ENCODE data around the gene SPACDR. TPM values are rescaled to one million over a fixed set of nuclear protein-coding genes. Genes with fewer than 3 reads are reported as not detected.

Gene SPACDR
- total and polyA plus RNA-seq, 9 of the 15 experiments (the other 6 are each of a cell fraction or from before 2014, with no cell fraction given): 0.07 to 0.55 (median 0.14) TPM; not detected in 1

DNA sequence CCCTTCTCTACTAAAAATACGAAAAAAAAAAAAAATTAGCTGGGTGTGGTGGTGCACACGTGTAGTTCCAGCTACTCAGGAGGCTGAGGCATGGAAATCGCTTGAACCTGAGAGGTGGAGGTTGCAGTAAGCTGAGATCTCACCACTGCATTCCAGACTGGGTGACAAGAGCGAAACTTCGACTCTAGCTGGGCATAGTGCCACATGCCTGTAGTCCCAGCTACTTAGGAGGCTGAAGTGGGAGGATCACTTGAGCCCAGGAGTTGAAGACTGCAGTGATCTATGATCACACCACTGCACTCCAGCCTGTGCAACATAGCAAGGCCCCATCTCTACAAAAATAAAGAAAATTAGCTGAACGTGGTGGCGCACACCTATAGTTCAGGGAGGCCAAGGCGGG lies 1.2 kb upstream of the SPACDR start:
- Histone ChIP-seq H2AFZ (ENCODE audit: low read depth, low read length) (no peak overlapping the region), H3K36me3 (ENCODE audit: control insufficient read depth, insufficient read depth, low read length) (peaks cover 30% of the 10 kb centered on the region; the same call in 2 of the 3 replicates), H3K4me2 (ENCODE audit: insufficient read depth, low read length) (no peak overlapping the region), H4K20me1 (replicated peaks; ENCODE audit: control insufficient read depth, insufficient read depth, low read length) (peaks cover 8% of the 10 kb centered on the region; the same call in 1 of the 2 replicates), H3K9ac (ENCODE audit: insufficient read depth in 1 of 2, low read depth in 2 of 2, low read length in 2 of 2) (peak overlapping the region in 1 of 2 experiments; percentile 1; a peak in 1 of 4 replicates), H3K27me3 (ENCODE audit: control insufficient read depth in 2 of 2, insufficient read depth in 2 of 2, low read length in 2 of 2) (no peaks in the 10 kb centered on the region), H3K4me1 (replicated peaks in 1 of 2; ENCODE audit: control insufficient read depth in 2 of 2, insufficient read depth in 2 of 2, low read length in 2 of 2) (peaks cover 0 to 26% of the 10 kb centered on the region in 2 experiments; a peak in 4 of 5 replicates), H3K27ac (ENCODE audit: extremely low read depth, low read depth, low read length) (no peak overlapping the region), H3K4me3 (no peak overlapping the region), H3K9me1 (ENCODE audit: control insufficient read depth, insufficient read depth, low read length) (no peaks in the 10 kb centered on the region), H3K79me2 (ENCODE audit: control insufficient read depth, insufficient read depth, low read length) (peaks cover 3% of the 10 kb centered on the region; the same call in 1 of the 3 replicates), H3K9me3 (replicated peaks; ENCODE audit: control insufficient read depth, insufficient read depth, low read depth, low read length) (no peaks in the 10 kb centered on the region)
- in situ Hi-C loops (cut with MboI): loop anchor here (25.0 kb wide), 1 partner anchor 97 kb away; the partner anchor contains the start of gene SAP25
- ChIA-PET CTCF (ENCODE audit: low intra/inter-chr PET ratio) (interaction anchor here (1.0 to 3.4 kb wide), 2 partner anchors 14 to 94 kb away, joined by 3 to 10 read pairs; no protein-coding TSS in a partner anchor), POLR2A (interaction anchor here (0.7 to 1.1 kb wide), 4 partner anchors 10 to 121 kb away, joined by 3 read pairs; partner anchors contain the start of genes FBXO24 and LRCH4)
- peak; percentile 32 for FAIRE-seq
- ATAC-seq: no peak
- BruUV-seq (replicated peaks): no TSS peak
- intact Hi-C loops (cut with micrococcal nuclease): loop anchor here (5.0 kb wide), 1 partner anchor 387 kb away; the partner anchor contains the start of gene SLC12A9
- TF ChIP-seq RUNX1 (IDR thresholded peaks at IDR 0.05; ENCODE audit: low read depth): no peak
- TF ChIP-seq, protein P1, sequence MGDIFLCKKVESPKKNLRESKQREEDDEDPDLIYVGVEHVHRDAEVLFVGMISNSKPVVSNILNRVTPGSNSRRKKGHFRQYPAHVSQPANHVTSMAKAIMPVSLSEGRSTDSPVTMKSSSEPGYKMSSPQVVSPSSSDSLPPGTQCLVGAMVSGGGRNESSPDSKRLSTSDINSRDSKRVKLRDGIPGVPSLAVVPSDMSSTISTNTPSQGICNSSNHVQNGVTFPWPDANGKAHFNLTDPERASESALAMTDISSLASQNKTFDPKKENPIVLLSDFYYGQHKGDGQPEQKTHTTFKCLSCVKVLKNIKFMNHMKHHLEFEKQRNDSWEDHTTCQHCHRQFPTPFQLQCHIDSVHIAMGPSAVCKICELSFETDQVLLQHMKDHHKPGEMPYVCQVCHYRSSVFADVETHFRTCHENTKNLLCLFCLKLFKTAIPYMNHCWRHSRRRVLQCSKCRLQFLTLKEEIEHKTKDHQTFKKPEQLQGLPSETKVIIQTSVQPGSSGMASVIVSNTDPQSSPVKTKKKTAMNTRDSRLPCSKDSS (IDR thresholded peaks at IDR 0.05; ENCODE audit: low read depth, partially characterized antibody): no peak
- TF ChIP-seq, protein P2, sequence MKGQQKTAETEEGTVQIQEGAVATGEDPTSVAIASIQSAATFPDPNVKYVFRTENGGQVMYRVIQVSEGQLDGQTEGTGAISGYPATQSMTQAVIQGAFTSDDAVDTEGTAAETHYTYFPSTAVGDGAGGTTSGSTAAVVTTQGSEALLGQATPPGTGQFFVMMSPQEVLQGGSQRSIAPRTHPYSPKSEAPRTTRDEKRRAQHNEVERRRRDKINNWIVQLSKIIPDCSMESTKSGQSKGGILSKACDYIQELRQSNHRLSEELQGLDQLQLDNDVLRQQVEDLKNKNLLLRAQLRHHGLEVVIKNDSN (CRISPR knock-in tag; IDR thresholded peaks at IDR 0.05): 0 out of 2 replicates have a peak, but pooled peaks have one; percentile 8
- DNase-seq (ENCODE audit: extremely low read depth in 1 of 4, low spot score in 3 of 4): no peak
- WGBS (ENCODE audit: insufficient coverage, low coverage, missing lambda C conversion rate): 61% methylated on average over 8 of the region's 8 CpGs

Data from K562 (cell line).